ENCODE results near the gene FYB1. TPM values are rescaled to one million over a fixed set of nuclear protein-coding genes. Genes with fewer than 3 reads are reported as not detected.

Gene FYB1
- total and polyA plus RNA-seq, 2 donors (not counting 1 experiment from before 2014, with no cell fraction given): 1.3 to 1.4 TPM

DNA sequence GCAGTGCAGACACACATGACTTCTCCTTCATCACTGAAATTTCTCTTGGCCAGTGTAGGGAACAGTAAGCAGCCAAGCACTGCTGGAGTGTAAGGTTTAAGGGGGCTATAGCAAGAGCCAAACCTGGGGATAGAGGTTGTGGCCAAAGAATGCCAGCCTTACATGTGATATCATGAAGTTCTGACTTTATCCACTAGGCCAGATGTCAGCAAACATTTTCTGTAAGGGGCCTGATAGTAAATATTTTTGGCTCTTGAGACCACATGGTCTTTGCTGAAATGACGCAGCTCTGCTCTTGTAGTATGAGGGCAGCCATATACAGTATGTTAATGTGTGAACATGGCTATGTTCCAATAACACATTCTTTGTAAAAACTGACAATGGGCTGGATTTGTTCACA is 29.7 kb upstream of the FYB1 start:
- ATAC-seq (ENCODE audit: low read depth) (no peak), DNase-seq (no peak)
- no peak overlapping the region for H3K27ac Mint-ChIP-seq
- ChIA-PET CTCF (no interaction called here), POLR2A (no interaction called here)
- peaks cover 10% of the 10 kb centered on the region for H3K9me3 Mint-ChIP-seq (ENCODE audit: insufficient read depth)
- no peak overlapping the region for H3K4me3 Mint-ChIP-seq
- peaks cover 11% of the 10 kb centered on the region for H3K27me3 Mint-ChIP-seq
- no peak overlapping the region for H2AFZ ChIP-seq (ENCODE audit: insufficient read depth, low read depth, low read length, poor library complexity, severe bottlenecking)
- intact Hi-C loops (cut with micrococcal nuclease): no loop called here
- TF ChIP-seq, protein P1, sequence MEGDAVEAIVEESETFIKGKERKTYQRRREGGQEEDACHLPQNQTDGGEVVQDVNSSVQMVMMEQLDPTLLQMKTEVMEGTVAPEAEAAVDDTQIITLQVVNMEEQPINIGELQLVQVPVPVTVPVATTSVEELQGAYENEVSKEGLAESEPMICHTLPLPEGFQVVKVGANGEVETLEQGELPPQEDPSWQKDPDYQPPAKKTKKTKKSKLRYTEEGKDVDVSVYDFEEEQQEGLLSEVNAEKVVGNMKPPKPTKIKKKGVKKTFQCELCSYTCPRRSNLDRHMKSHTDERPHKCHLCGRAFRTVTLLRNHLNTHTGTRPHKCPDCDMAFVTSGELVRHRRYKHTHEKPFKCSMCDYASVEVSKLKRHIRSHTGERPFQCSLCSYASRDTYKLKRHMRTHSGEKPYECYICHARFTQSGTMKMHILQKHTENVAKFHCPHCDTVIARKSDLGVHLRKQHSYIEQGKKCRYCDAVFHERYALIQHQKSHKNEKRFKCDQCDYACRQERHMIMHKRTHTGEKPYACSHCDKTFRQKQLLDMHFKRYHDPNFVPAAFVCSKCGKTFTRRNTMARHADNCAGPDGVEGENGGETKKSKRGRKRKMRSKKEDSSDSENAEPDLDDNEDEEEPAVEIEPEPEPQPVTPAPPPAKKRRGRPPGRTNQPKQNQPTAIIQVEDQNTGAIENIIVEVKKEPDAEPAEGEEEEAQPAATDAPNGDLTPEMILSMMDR (IDR thresholded peaks at IDR 0.05): no peak
- TF ChIP-seq EZH2 (IDR thresholded peaks at IDR 0.05; ENCODE audit: borderline replicate concordance, insufficient read depth, low read depth, low read length, poor library complexity, severe bottlenecking): no peak
- no peak overlapping the region for H3K4me3 ChIP-seq (ENCODE audit: control extremely low read depth in 1 of 5, extremely low read depth in 1 of 5, insufficient read depth in 1 of 5, low read depth in 2 of 5, low read length in 4 of 5)
- no peaks in the 10 kb centered on the region for H3K4me1 ChIP-seq (ENCODE audit: control insufficient read depth in 2 of 2, insufficient read depth in 2 of 2, low read length in 2 of 2)
- no peaks in the 10 kb centered on the region for H3K27me3 ChIP-seq (replicated peaks in 1 of 4; ENCODE audit: control extremely low read depth in 1 of 4, control insufficient read depth in 3 of 4, insufficient read depth in 4 of 4, low read length in 3 of 4)
- no peaks in the 10 kb centered on the region for H3K79me2 ChIP-seq (ENCODE audit: control insufficient read depth, insufficient read depth, low read length)
- H3K27ac ChIP-seq (ENCODE audit: low read length in 2 of 2): no peak overlapping the region
- 80% methylated on average over 1 of the region's 1 CpG for WGBS (ENCODE audit: insufficient coverage)
- no peaks in the 10 kb centered on the region for H3K36me3 ChIP-seq (replicated peaks in 1 of 2; ENCODE audit: control extremely low read depth in 1 of 2, control insufficient read depth in 1 of 2, extremely low read depth in 1 of 2, insufficient read depth in 2 of 2, low read length in 1 of 2)
- no peaks in the 10 kb centered on the region for H3K4me1 Mint-ChIP-seq
- no peaks in the 10 kb centered on the region for H4K20me1 ChIP-seq (ENCODE audit: control insufficient read depth, insufficient read depth, low read length, poor library complexity, severe bottlenecking)
- peaks cover 0 to 8% (median 2%) of the 10 kb centered on the region in 3 donors for H3K9me3 ChIP-seq (ENCODE audit: control extremely low read depth in 1 of 3, control insufficient read depth in 2 of 3, insufficient read depth in 1 of 3, low read length in 2 of 3)
- H3K4me2 ChIP-seq (replicated peaks; ENCODE audit: low read depth, low read length, poor library complexity, severe bottlenecking): no peak overlapping the region
- H3K9ac ChIP-seq (ENCODE audit: low read length): no peak overlapping the region

DNA sequence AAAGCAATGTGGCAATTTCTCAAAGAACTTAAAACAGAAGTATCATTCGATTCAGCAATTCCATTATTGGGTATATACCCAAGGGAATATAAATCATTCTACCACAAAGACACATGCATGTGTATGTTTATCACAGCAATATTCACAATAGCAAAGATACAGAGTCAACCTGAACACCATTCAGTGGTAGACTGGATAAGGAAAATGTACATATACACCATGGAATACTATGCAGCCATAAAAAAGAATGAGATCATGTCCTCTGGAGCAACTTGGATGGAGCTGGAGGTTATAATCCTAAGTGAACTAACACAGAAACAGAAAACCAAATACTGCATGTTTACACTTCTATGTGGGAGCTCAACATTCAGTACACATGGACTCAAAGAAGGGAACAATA is 21.4 kb upstream of the FYB1 start:
- H3K4me1 Mint-ChIP-seq: no peaks in the 10 kb centered on the region
- Histone ChIP-seq H3K27ac (ENCODE audit: low read length in 2 of 2) (no peak overlapping the region), H2AFZ (ENCODE audit: insufficient read depth, low read depth, low read length, poor library complexity, severe bottlenecking) (no peak overlapping the region), H3K4me2 (replicated peaks; ENCODE audit: low read depth, low read length, poor library complexity, severe bottlenecking) (no peak overlapping the region), H3K4me1 (ENCODE audit: control insufficient read depth in 2 of 2, insufficient read depth in 2 of 2, low read length in 2 of 2) (no peaks in the 10 kb centered on the region), H3K79me2 (ENCODE audit: control insufficient read depth, insufficient read depth, low read length) (no peaks in the 10 kb centered on the region), H3K36me3 (replicated peaks in 1 of 2; ENCODE audit: control extremely low read depth in 1 of 2, control insufficient read depth in 1 of 2, extremely low read depth in 1 of 2, insufficient read depth in 2 of 2, low read length in 1 of 2) (no peaks in the 10 kb centered on the region), H3K9me3 (ENCODE audit: control extremely low read depth in 1 of 3, control insufficient read depth in 2 of 3, insufficient read depth in 1 of 3, low read length in 2 of 3) (peaks cover 0 to 8% (median 0%) of the 10 kb centered on the region in 3 donors), H3K9ac (ENCODE audit: low read length) (no peak overlapping the region), H3K4me3 (ENCODE audit: control extremely low read depth in 1 of 5, extremely low read depth in 1 of 5, insufficient read depth in 1 of 5, low read depth in 2 of 5, low read length in 4 of 5) (no peak overlapping the region), H3K27me3 (replicated peaks in 1 of 4; ENCODE audit: control extremely low read depth in 1 of 4, control insufficient read depth in 3 of 4, insufficient read depth in 4 of 4, low read length in 3 of 4) (no peaks in the 10 kb centered on the region), H4K20me1 (ENCODE audit: control insufficient read depth, insufficient read depth, low read length, poor library complexity, severe bottlenecking) (no peaks in the 10 kb centered on the region)
- DNase-seq: no peak
- H3K27me3 Mint-ChIP-seq: peaks cover 11% of the 10 kb centered on the region
- H3K27ac Mint-ChIP-seq: no peak overlapping the region
- TF ChIP-seq, protein P1 (IDR thresholded peaks at IDR 0.05): no peak
- no peak for TF ChIP-seq EZH2 (IDR thresholded peaks at IDR 0.05; ENCODE audit: borderline replicate concordance, insufficient read depth, low read depth, low read length, poor library complexity, severe bottlenecking)
- H3K9me3 Mint-ChIP-seq (ENCODE audit: insufficient read depth): peaks cover 6% of the 10 kb centered on the region
- ChIA-PET CTCF (no interaction called here), POLR2A (no interaction called here)
- intact Hi-C loops (cut with micrococcal nuclease): no loop called here
- ATAC-seq (ENCODE audit: low read depth): no peak
- no CpG with 5 or more reads among the region's 1 CpG for WGBS (ENCODE audit: insufficient coverage)
- H3K4me3 Mint-ChIP-seq: no peak overlapping the region

Data from B cell (primary cell).